CD4-positive, alpha-beta T cell (primary cell): Measurements from ENCODE around the gene PTPRD. TPM values are rescaled to one million over a fixed set of nuclear protein-coding genes. Genes with fewer than 3 reads are reported as not detected.

Source experiments
- ATAC-seq: fragments of 200-7000 bp; cut with Tn5 transposase; one replicate; pipeline ENCODE4 v1.10.0; 2022; ENCODE audit warnings: mild to moderate bottlenecking; ENCODE audit not compliant: poor library complexity
- CTCF ChIA-PET: fragments of 350-600 bp; sonication (Branson Sonifier 250); formaldehyde crosslinking; loops from one replicate; lab custom pipeline; 2021; ENCODE audit warnings: antibody characterized with exemption, inconsistent platforms; lab: Charles Lee
- POLR2A ChIA-PET: fragments of 350-600 bp; sonication (Branson Sonifier 250); formaldehyde crosslinking; loops from one replicate; lab custom pipeline; 2021; ENCODE audit warnings: antibody characterized with exemption, inconsistent platforms; lab: Charles Lee
- DNase-seq, 14 experiments: peaks; one replicate each; pipeline ENCODE4 v3.0.0-alpha.2; 2013 to 2020; ENCODE audit warnings: mixed read lengths in 2 of 14
- H3K27ac ChIP-seq, 2 donors: one replicate each; pipeline versions ENCODE4 v1.5.1 to v1.7.0; 2013; ENCODE audit warnings: low read length in 2 of 2, low read depth in 1 of 2, mild to moderate bottlenecking in 1 of 2
- H3K27me3 ChIP-seq, 2 experiments: 1 replicate in 1 of 2; 2 replicates in 1 of 2; pipeline versions ENCODE4 v1.6.1 to v1.7.0; 2013; ENCODE audit warnings: low read length in 2 of 2, control low read depth in 1 of 2, mild to moderate bottlenecking in 1 of 2, moderate library complexity in 1 of 2; ENCODE audit not compliant: insufficient read depth in 2 of 2, control insufficient read depth in 1 of 2
- H3K36me3 ChIP-seq: one replicate; pipeline ENCODE4 v1.6.1; 2013; ENCODE audit warnings: low read length, control low read depth; ENCODE audit not compliant: insufficient read depth
- H3K4me1 ChIP-seq: one replicate; pipeline ENCODE4 v1.6.1; 2013; ENCODE audit warnings: low read length, control low read depth; ENCODE audit not compliant: insufficient read depth
- H3K4me3 ChIP-seq: one replicate; pipeline ENCODE4 v1.5.1; 2013; ENCODE audit warnings: mild to moderate bottlenecking, low read length, moderate library complexity
- H3K9me3 ChIP-seq, 2 experiments: 1 replicate in 1 of 2; 2 replicates in 1 of 2; pipeline versions ENCODE4 v1.6.1 to v1.7.0; 2013; ENCODE audit warnings: low read length in 2 of 2, mild to moderate bottlenecking in 2 of 2, control low read depth in 1 of 2, moderate library complexity in 1 of 2; ENCODE audit not compliant: control insufficient read depth in 1 of 2, insufficient read depth in 1 of 2
- H3K27ac Mint-ChIP-seq: one replicate; pipeline ENCODE4 v1.8.0; 2020; ENCODE audit warnings: mixed read lengths
- H3K27me3 Mint-ChIP-seq: one replicate; pipeline ENCODE4 v1.8.0; 2021; ENCODE audit warnings: mixed read lengths
- H3K36me3 Mint-ChIP-seq: one replicate; pipeline ENCODE4 v1.8.0; 2021; ENCODE audit warnings: low read depth, mixed read lengths
- H3K4me1 Mint-ChIP-seq: one replicate; pipeline ENCODE4 v1.8.0; 2021; ENCODE audit warnings: low read depth, mixed read lengths
- H3K4me3 Mint-ChIP-seq: one replicate; pipeline ENCODE4 v1.8.0; 2020; ENCODE audit warnings: mild to moderate bottlenecking, mixed read lengths
- H3K9me3 Mint-ChIP-seq: one replicate; pipeline ENCODE4 v1.8.0; 2020; ENCODE audit warnings: mixed read lengths
- CTCF ChIP-seq: fragments of 200-600 bp; IDR thresholded peaks from one replicate; pipeline ENCODE4 v1.8.0; 2022; ENCODE audit warnings: antibody characterized with exemption, mild to moderate bottlenecking
- intact Hi-C, 2 experiments: fragments of 100-400 bp; cut with DNase I in 1 of 2; cut with micrococcal nuclease in 1 of 2; formaldehyde crosslinking; loops; one replicate each; pipeline versions ENCODE4 v1.15.1 to v1.9.0; 2023 to 2025; cut with DNase I, micrococcal nuclease
- total RNA-seq, 174 experiments: library from RNA in 2 of 174; stranded (reverse) in 2 of 174; gene quantifications; one replicate each; pipeline ENCODE4 v1.2.3 and lab custom pipeline; 2021 to 2026

PTPRD gene
- total RNA-seq, 2 experiments from 2014 or later: not detected

GRCh38 chr9:10003047-10003446 is 609.8 kb downstream of the PTPRD start:
- POLR2A ChIA-PET: no interaction called here
- H3K9me3 ChIP-seq: no peaks in the 10 kb centered on the region

GRCh38 chr9:10000669-10001068 is 612.1 kb downstream of the PTPRD start:
- Histone ChIP-seq H3K36me3 (no peaks in the 10 kb centered on the region), H3K4me3 (no peak overlapping the region), H3K27ac (no peak overlapping the region), H3K4me1 (no peaks in the 10 kb centered on the region), H3K9me3 (no peaks in the 10 kb centered on the region), H3K27me3 (no peaks in the 10 kb centered on the region)
- Mint-ChIP-seq H3K4me3 (no peak overlapping the region), H3K27me3 (no peaks in the 10 kb centered on the region), H3K36me3 (no peaks in the 10 kb centered on the region), H3K27ac (no peak overlapping the region), H3K4me1 (no peaks in the 10 kb centered on the region), H3K9me3 (peaks cover 2% of the 10 kb centered on the region)
- intact Hi-C loops: no loop called here
- no peak for DNase-seq
- ChIA-PET POLR2A (no interaction called here), CTCF (no interaction called here)
- ATAC-seq: no peak
- TF ChIP-seq CTCF: no peak

More at GRCh38 chr9:10003047-10003446, 609.8 kb downstream of the PTPRD start:
- Mint-ChIP-seq H3K9me3 (peaks cover 2% of the 10 kb centered on the region), H3K4me3 (no peak overlapping the region), H3K27me3 (no peaks in the 10 kb centered on the region), H3K36me3 (no peaks in the 10 kb centered on the region), H3K4me1 (no peaks in the 10 kb centered on the region), H3K27ac (no peak overlapping the region)
- no peaks in the 10 kb centered on the region for H3K36me3 ChIP-seq
- intact Hi-C loops: no loop called here
- no peak for ATAC-seq
- H3K4me3 ChIP-seq: no peak overlapping the region
- TF ChIP-seq CTCF: no peak
- no peaks in the 10 kb centered on the region for H3K27me3 ChIP-seq
- CTCF ChIA-PET: no interaction called here
- DNase-seq: no peak
- H3K27ac ChIP-seq: no peak overlapping the region
- H3K4me1 ChIP-seq: no peaks in the 10 kb centered on the region

GRCh38 chr9:9998491-9999287 is 614.1 kb downstream of the PTPRD start:
- H3K27ac Mint-ChIP-seq: no peak overlapping the region
- intact Hi-C loops: no loop called here
- ATAC-seq (no peak), DNase-seq (no peak)
- peaks cover 2% of the 10 kb centered on the region for H3K9me3 Mint-ChIP-seq
- no peak overlapping the region for H3K4me3 Mint-ChIP-seq
- Histone ChIP-seq H3K36me3 (no peaks in the 10 kb centered on the region), H3K4me1 (no peaks in the 10 kb centered on the region), H3K27me3 (no peaks in the 10 kb centered on the region), H3K27ac (no peak overlapping the region), H3K4me3 (no peak overlapping the region), H3K9me3 (no peaks in the 10 kb centered on the region)
- no peaks in the 10 kb centered on the region for H3K36me3 Mint-ChIP-seq
- TF ChIP-seq CTCF: no peak
- H3K27me3 Mint-ChIP-seq: no peaks in the 10 kb centered on the region
- ChIA-PET POLR2A (interaction anchor here (0.5 kb wide), 1 partner anchor 833 kb away, joined by 5 read pairs; no protein-coding TSS in a partner anchor), CTCF (interaction anchor here (0.6 to 0.7 kb wide), 2 partner anchors 17 to 22 kb away, joined by 3 to 6 read pairs; no protein-coding TSS in a partner anchor)
- no peaks in the 10 kb centered on the region for H3K4me1 Mint-ChIP-seq
